ENCODE measurements around the gene EEF2K.

EEF2K gene

GRCh38 chr16:22206842-22207714 is 1.0 kb downstream of the EEF2K start:
- ChIA-PET POLR2A (interaction anchor here (0.6 to 1.1 kb wide), 2 partner anchors 9 to 54 kb away, joined by 3 to 5 read pairs; no protein-coding TSS in a partner anchor), CTCF (interaction anchor here (0.8 to 9.4 kb wide), 11 partner anchors 8 to 92 kb away, joined by 3 to 110 read pairs (median 5); partner anchors contain the start of gene POLR3E)
- DNase-seq (ENCODE audit: low read depth, low spot score) = no peak
- no peak for TF ChIP-seq CTCF (IDR thresholded peaks at IDR 0.05; ENCODE audit: insufficient read depth, low read length, missing control alignments)
- peak overlapping the region; percentile 81 for H3K4me3 ChIP-seq (ENCODE audit: low read depth, low read length)

- DNase-seq (ENCODE audit: low read depth, low spot score) = no peak
- peak overlapping the region; percentile 81 for H3K4me3 ChIP-seq (ENCODE audit: low read depth, low read length)
- ChIA-PET POLR2A (no interaction called here), CTCF (interaction anchor here (0.9 to 9.4 kb wide), 9 partner anchors 8 to 91 kb away, joined by 3 to 110 read pairs (median 5); partner anchors contain the start of gene POLR3E)
- no peak for TF ChIP-seq CTCF (IDR thresholded peaks at IDR 0.05; ENCODE audit: insufficient read depth, low read length, missing control alignments)
Observed at GRCh38 chr16:22207715-22208360, 1.8 kb downstream of the EEF2K start.

- DNase-seq (ENCODE audit: low read depth, low spot score) = no peak
- no peak overlapping the region for H3K4me3 ChIP-seq (ENCODE audit: low read depth, low read length)
- ChIA-PET POLR2A (no interaction called here), CTCF (interaction anchor here (1.1 to 9.4 kb wide), 2 partner anchors 29 to 89 kb away, joined by 3 to 110 read pairs; partner anchors contain the start of gene POLR3E)
- TF ChIP-seq CTCF (IDR thresholded peaks at IDR 0.05; ENCODE audit: insufficient read depth, low read length, missing control alignments) = no peak
Observed at GRCh38 chr16:22210285-22210684, 4.2 kb downstream of the EEF2K start.

- TF ChIP-seq CTCF (IDR thresholded peaks at IDR 0.05; ENCODE audit: insufficient read depth, low read length, missing control alignments) = no peak
- CTCF ChIA-PET = interaction anchor here (9.4 kb wide), 1 partner anchor 88 kb away, joined by 110 read pairs; the partner anchor contains the start of gene POLR3E
- DNase-seq (ENCODE audit: low read depth, low spot score) = no peak
- POLR2A ChIA-PET = no interaction called here
- H3K4me3 ChIP-seq (ENCODE audit: low read depth, low read length) = no peak overlapping the region
Observed at GRCh38 chr16:22210854-22211253, 4.8 kb downstream of the EEF2K start.

GRCh38 chr16:22213236-22213635 is 7.2 kb downstream of the EEF2K start:
- no peak for TF ChIP-seq CTCF (IDR thresholded peaks at IDR 0.05; ENCODE audit: insufficient read depth, low read length, missing control alignments)
- POLR2A ChIA-PET = no interaction called here
- no peak overlapping the region for H3K4me3 ChIP-seq (ENCODE audit: low read depth, low read length)
- DNase-seq (ENCODE audit: low read depth, low spot score) = no peak
- CTCF ChIA-PET = interaction anchor here (1.4 kb wide), 1 partner anchor 15 kb away, joined by 3 read pairs; no protein-coding TSS in a partner anchor

GRCh38 chr16:22213801-22214200 is 7.7 kb downstream of the EEF2K start:
- POLR2A ChIA-PET = no interaction called here
- CTCF ChIA-PET = interaction anchor here (1.4 kb wide), 1 partner anchor 16 kb away, joined by 3 read pairs; no protein-coding TSS in a partner anchor
- TF ChIP-seq CTCF (IDR thresholded peaks at IDR 0.05; ENCODE audit: insufficient read depth, low read length, missing control alignments) = no peak
- H3K4me3 ChIP-seq (ENCODE audit: low read depth, low read length) = no peak overlapping the region
- DNase-seq (ENCODE audit: low read depth, low spot score) = no peak

Data from AG04449 (cell line).